ENCODE data around the gene OR5B17. TPM values are rescaled to one million over a fixed set of nuclear protein-coding genes. Genes with fewer than 3 reads are reported as not detected.
"Not testable (repeated sequence)": the region's sequence is repeated elsewhere in the genome, so short reads cannot be mapped to it uniquely, and the experiment has no call there.

The OR5B17 gene
- total RNA-seq (2014; rRNA removed; shearing (Covaris generic)) = not detected in 2 replicates
- not detected in 2 replicates for polyA plus RNA-seq (2014; cell fraction: nucleus; rRNA removed)

DNA sequence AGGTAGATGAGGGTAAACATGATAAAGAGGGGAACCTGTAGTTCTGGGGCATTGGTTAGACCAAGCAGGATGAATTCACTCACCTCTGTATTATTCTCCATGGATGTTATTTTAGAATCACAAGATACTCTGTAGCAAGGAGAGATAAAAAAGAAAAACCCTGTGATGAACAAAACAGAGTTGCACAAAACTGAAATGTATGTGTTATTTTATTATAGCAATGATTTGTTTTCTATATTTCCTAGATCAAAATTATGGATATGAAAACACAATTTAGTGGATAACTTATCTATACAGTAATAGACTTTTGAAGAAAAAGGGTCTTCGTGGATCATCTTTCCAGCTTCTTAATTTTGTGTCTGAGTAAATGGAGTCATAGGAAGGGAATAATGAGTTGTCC lies at the start of gene OR5B17:
TSS of gene OR5B17 (minus strand) at position 101 of the 400 bp plus-strand sequence. CDS start at position 101, 0 bp downstream.
- DNase-seq (ENCODE audit: extremely low read depth, low read depth) = no peak

DNA sequence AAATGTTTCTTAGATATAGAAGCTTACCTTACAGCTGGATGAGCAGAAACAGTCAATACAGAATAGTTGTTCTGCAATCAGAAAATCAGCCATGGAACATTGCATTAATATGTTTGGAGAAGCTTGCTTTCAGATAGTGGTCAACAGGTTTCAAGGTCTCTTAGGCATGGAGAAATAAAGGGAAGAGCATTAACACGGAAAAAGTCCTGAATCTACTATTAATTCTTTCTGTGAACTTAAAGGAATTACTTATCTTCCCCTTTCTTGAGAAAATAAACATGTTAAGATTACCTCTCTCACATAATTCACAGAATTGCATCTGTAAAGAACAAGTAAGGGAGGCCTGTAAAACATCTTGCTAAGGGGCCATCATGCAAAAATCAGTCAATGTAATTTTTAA lies 47.9 kb upstream of the OR5B17 start, which contains the start of gene OR5B3:
TSS of gene OR5B3 (minus strand) at position 101 of the 400 bp plus-strand sequence. CDS start 3,465 bp downstream, outside the sequence.
- no peak for DNase-seq (ENCODE audit: extremely low read depth, low read depth)

DNA sequence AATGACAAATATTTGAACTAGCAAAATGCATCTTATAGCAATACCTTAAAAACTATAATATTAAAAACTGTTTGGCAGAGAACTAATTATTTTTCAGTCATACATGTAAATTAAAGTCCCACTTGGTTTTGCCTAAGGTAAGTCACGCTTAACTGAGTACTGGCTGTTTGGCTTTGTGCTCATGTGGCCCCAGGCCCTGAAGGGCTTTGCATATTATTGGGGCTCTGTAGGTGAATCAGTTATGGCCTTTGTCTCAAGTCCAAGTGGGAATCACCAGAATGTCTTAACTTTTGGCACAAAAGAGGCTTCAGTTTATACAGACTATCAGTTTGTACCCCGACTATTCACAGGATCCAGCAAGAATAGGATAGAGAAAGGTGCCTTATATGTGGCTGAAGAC lies 40.8 kb upstream of the OR5B17 start:
- DNase-seq (ENCODE audit: extremely low read depth, low read depth) = not testable (repeated sequence)

DNA sequence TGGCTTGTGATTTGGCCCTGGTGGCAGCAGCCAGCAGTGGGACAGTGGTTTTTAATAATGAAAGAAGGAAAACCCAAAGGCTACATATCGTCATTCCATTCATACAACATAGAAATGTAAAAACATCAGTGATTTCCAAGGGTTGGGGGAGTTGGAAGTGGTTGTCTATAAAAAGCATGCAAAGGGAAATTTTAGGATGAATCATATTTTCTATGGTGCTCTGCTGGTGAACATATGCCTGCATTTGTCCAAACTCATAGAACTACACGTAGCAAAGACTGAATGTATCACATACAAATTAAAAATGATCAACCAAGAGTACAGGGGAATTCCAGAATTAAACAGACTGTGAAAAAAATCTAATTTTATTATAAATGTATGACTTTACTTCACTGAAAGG lies 36.7 kb upstream of the OR5B17 start:
- DNase-seq (ENCODE audit: extremely low read depth, low read depth) = no peak

DNA sequence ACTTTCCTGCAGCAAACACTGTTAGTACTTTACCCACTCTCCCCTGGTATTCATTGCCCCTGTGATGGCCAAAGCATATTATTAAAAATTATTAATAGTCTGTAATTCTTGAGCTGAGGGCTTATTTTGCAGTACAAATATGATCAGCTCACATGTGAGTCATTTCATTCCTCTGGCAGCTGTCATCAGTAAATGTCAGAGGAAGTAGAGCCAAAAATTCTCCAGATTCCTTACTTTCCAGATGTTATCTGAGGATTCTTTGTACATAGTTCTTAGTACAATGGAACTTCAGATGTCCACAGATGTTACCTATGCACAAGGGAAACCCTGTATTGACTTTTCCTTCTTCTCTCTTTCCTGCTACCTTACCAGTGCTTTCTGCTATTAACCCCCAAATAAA lies 35.3 kb upstream of the OR5B17 start:
- DNase-seq (ENCODE audit: extremely low read depth, low read depth) = no peak

DNA sequence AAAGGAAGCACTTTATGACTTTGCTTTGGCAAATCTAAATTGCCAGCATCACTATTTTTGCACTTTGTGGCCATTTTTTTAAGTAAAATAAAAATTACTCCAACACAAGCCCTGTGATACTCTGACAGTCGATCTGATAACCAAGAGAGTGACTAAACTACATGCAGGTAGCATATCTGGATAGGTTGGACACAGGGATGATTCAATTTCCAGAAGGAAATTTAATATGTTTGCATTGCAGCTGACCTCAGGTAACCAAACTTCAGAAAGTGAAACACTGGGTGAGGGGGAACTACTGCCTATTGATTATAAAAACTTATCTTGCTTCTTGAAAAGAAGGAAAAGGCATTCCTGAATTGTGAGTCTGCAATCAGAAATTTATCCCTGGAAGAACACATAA lies 33.9 kb upstream of the OR5B17 start:
- no peak for DNase-seq (ENCODE audit: extremely low read depth, low read depth)

DNA sequence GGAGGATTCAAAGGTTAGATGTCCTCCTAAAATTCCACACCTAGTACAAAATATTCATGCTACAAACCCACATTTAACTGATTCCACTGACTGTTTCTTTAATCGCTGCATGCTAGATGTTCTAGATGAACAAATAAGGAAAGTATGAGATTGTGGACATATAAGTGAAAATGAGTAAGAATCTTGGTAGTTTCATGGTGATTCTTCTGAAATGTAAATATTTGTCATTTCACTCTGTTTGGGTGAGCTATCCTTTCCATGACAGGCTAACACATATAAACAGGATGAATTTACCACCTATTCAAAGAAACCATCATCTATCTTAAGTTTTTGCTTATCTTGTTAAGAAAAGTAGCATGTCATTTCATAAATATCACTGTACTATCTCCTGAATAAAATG lies 33.0 kb upstream of the OR5B17 start:
- DNase-seq (ENCODE audit: extremely low read depth, low read depth) = no peak

DNA sequence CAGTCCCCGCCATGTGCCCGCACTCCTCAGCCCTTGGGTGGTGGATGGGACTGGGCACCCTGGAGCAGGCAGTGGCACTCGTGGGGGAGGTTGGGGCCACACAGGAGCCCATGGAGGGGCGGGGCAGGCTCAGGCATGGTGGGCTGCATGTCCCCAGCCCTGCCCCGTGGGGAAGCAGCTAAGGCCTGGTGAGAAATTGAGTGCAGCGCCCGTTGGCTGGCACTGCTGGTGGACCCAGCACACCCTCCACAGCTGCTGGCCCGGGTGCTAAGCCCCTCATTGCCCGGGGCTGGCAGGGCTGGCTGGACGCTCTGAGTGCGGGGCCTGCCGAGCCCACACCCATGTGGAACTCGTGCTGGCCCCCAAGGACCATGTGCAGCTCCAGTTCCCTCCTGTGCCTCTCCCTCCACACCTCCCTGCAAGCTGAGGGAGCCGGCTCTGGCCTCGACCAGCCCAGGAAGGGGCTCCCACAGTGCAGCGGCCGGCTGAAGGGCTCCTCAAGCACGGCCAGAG lies 31.7 kb upstream of the OR5B17 start:
- no peak for DNase-seq (ENCODE audit: extremely low read depth, low read depth)

DNA sequence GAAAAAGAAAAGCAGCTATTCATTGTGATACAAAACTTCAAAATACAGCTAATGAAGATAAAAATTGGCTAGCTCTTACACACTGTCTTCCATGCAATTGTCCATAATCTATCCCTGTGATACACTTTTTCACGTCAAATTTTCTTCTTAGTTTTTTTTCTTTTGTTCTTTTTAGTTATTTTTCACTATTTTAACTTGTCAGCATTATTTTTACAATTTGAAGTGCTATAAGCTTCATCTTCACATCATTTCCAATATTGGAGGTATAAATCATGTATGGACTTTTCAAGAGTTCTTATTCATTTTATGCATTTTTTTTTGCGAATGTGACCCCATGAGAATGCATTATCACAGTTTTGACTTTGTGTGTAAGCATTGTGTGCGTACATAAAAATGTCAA lies 4.1 kb downstream of the OR5B17 start:
- DNase-seq (ENCODE audit: extremely low read depth, low read depth) = no peak

DNA sequence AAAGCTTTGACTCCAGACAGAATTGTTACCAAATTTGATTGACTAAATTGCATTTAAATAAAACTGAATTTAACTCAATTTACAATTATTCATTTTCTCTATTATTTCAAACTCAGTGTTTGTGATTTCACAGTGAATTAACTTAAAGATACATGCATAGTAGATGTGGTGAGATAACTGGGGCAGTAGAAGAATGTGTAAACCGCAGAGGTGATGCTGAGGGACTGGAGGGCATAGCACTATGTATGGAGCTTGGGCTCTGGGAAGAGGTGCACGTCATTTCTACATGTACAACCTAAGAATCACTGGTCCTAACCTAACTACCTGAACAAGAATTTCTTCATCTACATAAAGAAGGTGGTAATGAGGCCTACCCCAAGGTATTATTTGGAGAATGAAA lies 13.7 kb downstream of the OR5B17 start:
- DNase-seq (ENCODE audit: extremely low read depth, low read depth) = no peak

DNA sequence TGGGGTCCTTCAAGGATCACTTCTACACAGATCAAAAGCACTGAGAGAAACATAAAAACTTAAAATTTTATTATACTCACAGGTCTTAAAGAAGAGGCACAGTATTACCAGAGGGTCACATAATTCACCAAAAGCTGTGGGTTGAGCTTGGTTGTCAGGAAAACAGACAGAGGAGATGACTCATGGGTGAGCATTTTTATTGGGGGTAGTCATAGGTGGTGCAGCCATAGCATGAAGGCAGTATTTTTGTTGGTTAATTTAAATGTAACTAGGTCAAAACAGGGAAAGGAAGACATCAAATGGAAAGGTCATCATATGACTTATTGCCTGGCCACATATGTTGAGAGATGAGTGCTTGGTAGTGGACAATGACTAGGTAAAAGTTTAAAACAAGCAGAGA lies 24.2 kb downstream of the OR5B17 start:
- DNase-seq (ENCODE audit: extremely low read depth, low read depth) = no peak

DNA sequence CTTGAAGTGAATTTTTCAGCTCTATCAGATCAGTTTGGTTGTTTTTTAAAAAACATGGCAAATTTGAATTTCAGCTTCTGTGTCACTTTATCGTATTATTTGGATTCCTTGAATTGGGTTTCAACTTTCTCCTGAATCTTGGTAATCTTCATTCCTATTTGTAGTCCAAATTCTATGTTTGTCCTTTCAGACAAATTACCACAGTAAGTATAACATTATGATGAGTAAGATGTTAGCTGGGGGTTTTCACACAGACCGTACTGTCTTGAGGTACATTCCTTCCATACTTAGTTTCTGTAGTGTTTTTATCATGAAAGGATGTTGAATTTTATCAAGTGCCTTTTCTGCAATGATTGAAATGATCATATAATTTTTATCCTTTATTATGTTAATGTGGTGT lies 28.0 kb downstream of the OR5B17 start:
- no peak for DNase-seq (ENCODE audit: extremely low read depth, low read depth)

DNA sequence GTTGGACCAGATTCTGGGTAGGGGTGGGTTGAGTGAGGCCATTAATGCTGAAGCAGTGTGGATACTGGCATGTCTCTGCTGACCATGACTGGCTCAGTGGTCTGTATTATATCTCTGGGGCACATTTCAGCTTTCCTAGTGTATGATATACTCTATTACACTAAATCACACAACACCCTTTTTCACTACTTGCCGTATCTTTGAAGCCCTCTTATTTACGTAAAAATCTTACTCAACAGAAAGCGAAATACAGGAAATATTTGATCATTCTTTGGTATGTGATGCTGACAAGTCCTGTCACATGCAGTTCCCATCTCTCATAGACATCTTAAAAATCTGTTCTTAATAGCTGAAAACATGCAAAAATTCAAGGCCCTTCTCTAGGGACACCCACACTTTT lies 40.3 kb downstream of the OR5B17 start:
- no peak for DNase-seq (ENCODE audit: extremely low read depth, low read depth)

DNA sequence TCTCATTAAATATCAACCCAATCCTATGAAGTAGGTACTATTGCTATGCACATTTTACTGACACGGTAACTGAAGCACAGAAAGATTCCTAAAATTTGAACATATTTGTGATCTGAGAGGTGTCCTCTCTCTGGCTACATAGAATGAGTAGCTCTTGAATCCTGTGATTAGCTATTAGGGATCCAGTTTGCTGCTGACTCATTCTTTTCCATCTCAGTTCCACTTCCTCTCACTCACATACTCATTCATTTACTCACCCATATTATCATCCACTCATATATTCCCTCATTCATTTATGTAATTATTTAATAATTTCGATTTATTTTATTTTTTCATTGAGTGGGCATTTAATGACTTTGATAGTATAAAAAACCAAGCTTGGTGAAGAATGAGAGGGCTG lies 42.7 kb downstream of the OR5B17 start:
- no peak for DNase-seq (ENCODE audit: extremely low read depth, low read depth)

Other genes starting within 250 kb of the OR5B17 start
- not detected in 2 replicates for gene OR9I1, start 233.5 kb downstream of the OR5B17 start, total RNA-seq (2014; rRNA removed; shearing (Covaris generic))
- gene OR9Q2, start 170.0 kb downstream of the OR5B17 start, total RNA-seq (2014; rRNA removed; shearing (Covaris generic)) = not detected in 2 replicates
- not detected in 2 replicates for gene OR1S2, start 154.9 kb downstream of the OR5B17 start, total RNA-seq (2014; rRNA removed; shearing (Covaris generic))
- not detected in 2 replicates for gene OR1S1, start 146.3 kb downstream of the OR5B17 start, total RNA-seq (2014; rRNA removed; shearing (Covaris generic))
- not detected in 2 replicates for gene OR10Q1, start 130.2 kb downstream of the OR5B17 start, total RNA-seq (2014; rRNA removed; shearing (Covaris generic))
- gene OR10W1, start 90.8 kb downstream of the OR5B17 start, total RNA-seq (2014; rRNA removed; shearing (Covaris generic)) = not detected in 2 replicates
- not detected in 2 replicates for gene OR5B3, start 47.8 kb upstream of the OR5B17 start, total RNA-seq (2014; rRNA removed; shearing (Covaris generic))
- not detected in 2 replicates for gene OR5B2, start 69.1 kb upstream of the OR5B17 start, total RNA-seq (2014; rRNA removed; shearing (Covaris generic))
- gene OR5B12, start 83.2 kb upstream of the OR5B17 start, total RNA-seq (2014; rRNA removed; shearing (Covaris generic)) = not detected in 2 replicates
- not detected in 2 replicates for gene OR5B21, start 149.0 kb upstream of the OR5B17 start, total RNA-seq (2014; rRNA removed; shearing (Covaris generic))
- gene LPXN, start 216.8 kb upstream of the OR5B17 start, total RNA-seq (2014; rRNA removed; shearing (Covaris generic)) = 1.3 and 1.6 TPM in 2 replicates
- 54.7 and 58.4 TPM in 2 replicates for gene ZFP91, start 220.0 kb upstream of the OR5B17 start, total RNA-seq (2014; rRNA removed; shearing (Covaris generic))

Data from NCI-H460 (cell line).